Measurements from ENCODE around the gene GSTK1.
"Not testable (repeated sequence)": the region's sequence is repeated elsewhere in the genome, so short reads cannot be mapped to it uniquely, and the experiment has no call there.

Gene GSTK1

GRCh38 chr7:143239813-143240212, 23.4 kb upstream of the GSTK1 start:
- no peak for DNase-seq

- peak; percentile 66 for DNase-seq
Observed at GRCh38 chr7:143240291-143241168, 22.7 kb upstream of the GSTK1 start.

- no peak for DNase-seq
Observed at GRCh38 chr7:143242306-143242705, 20.9 kb upstream of the GSTK1 start.

GRCh38 chr7:143243111-143243510, 20.1 kb upstream of the GSTK1 start:
- DNase-seq = no peak

- DNase-seq = no peak
Observed at GRCh38 chr7:143243614-143244013, 19.6 kb upstream of the GSTK1 start.

GRCh38 chr7:143244321-143244720, 18.9 kb upstream of the GSTK1 start:
- no peak for DNase-seq

GRCh38 chr7:143245123-143245522, 18.1 kb upstream of the GSTK1 start:
- DNase-seq = no peak

GRCh38 chr7:143247372-143247771, 15.9 kb upstream of the GSTK1 start:
- DNase-seq = no peak

GRCh38 chr7:143248761-143249354, 14.4 kb upstream of the GSTK1 start:
- DNase-seq = no peak

GRCh38 chr7:143250199-143250598, 13.0 kb upstream of the GSTK1 start:
- DNase-seq = no peak

GRCh38 chr7:143250822-143251221, 12.4 kb upstream of the GSTK1 start:
- DNase-seq = no peak

- DNase-seq = no peak
Observed at GRCh38 chr7:143252006-143252405, 11.2 kb upstream of the GSTK1 start.

GRCh38 chr7:143255564-143255963, 7.7 kb upstream of the GSTK1 start:
- DNase-seq = no peak

- DNase-seq = no peak
Observed at GRCh38 chr7:143256325-143256724, 6.9 kb upstream of the GSTK1 start.

GRCh38 chr7:143256932-143257331, 6.3 kb upstream of the GSTK1 start:
- no peak for DNase-seq

- DNase-seq = no peak
Observed at GRCh38 chr7:143257501-143257900, 5.7 kb upstream of the GSTK1 start.

- DNase-seq = no peak
Observed at GRCh38 chr7:143258831-143259230, 4.4 kb upstream of the GSTK1 start.

GRCh38 chr7:143259765-143260164, 3.5 kb upstream of the GSTK1 start:
- no peak for DNase-seq

- DNase-seq = no peak
Observed at GRCh38 chr7:143261901-143262300, 1.3 kb upstream of the GSTK1 start.

GRCh38 chr7:143264196-143264568, 941 bp downstream of the GSTK1 start:
- not testable (repeated sequence) for DNase-seq

GRCh38 chr7:143265017-143265693, 1.9 kb downstream of the GSTK1 start:
- DNase-seq = no peak

GRCh38 chr7:143269251-143269650, 6.0 kb downstream of the GSTK1 start:
- DNase-seq = no peak

- DNase-seq = no peak
Observed at GRCh38 chr7:143271240-143271639, 8.0 kb downstream of the GSTK1 start.

- DNase-seq = no peak
Observed at GRCh38 chr7:143272871-143273270, 9.6 kb downstream of the GSTK1 start.
